CD1c-positive myeloid dendritic cell (primary cell): ENCODE data around the gene HOXD4.

Experiments
- DNase-seq: peaks from one replicate; pipeline ENCODE4 v3.0.0-alpha.2; 2016; ENCODE audit errors: extremely low spot score

The HOXD4 gene

GRCh38 chr2:176156807-176157498, 5.6 kb downstream of the HOXD4 start, which contains the start of gene HOXD3:
TSS of gene HOXD3 (plus strand) at chr2:176157307. CDS start at chr2:176169115, 11,808 bp downstream.
- no peak for DNase-seq

- DNase-seq, result no peak
These were observed 6.3 kb downstream of the HOXD4 start for GRCh38 chr2:176157499-176158185.

- no peak for DNase-seq
These were observed 6.8 kb downstream of the HOXD4 start for GRCh38 chr2:176158186-176158591.

- no peak for DNase-seq
These were observed 7.7 kb downstream of the HOXD4 start for GRCh38 chr2:176158855-176159662.

GRCh38 chr2:176159663-176160250, 8.4 kb downstream of the HOXD4 start:
- DNase-seq, result no peak

- DNase-seq, result no peak
These were observed 9.1 kb downstream of the HOXD4 start for GRCh38 chr2:176160251-176160985.

- no peak for DNase-seq
These were observed 9.9 kb downstream of the HOXD4 start for GRCh38 chr2:176160986-176161824.

GRCh38 chr2:176161825-176162626, 10.7 kb downstream of the HOXD4 start:
- no peak for DNase-seq

GRCh38 chr2:176162911-176163671, 11.7 kb downstream of the HOXD4 start:
- DNase-seq, result no peak

GRCh38 chr2:176163672-176164056, 12.3 kb downstream of the HOXD4 start:
- no peak for DNase-seq

GRCh38 chr2:176164201-176164600, 12.9 kb downstream of the HOXD4 start:
- DNase-seq, result no peak

GRCh38 chr2:176164611-176165369, 13.4 kb downstream of the HOXD4 start:
- DNase-seq, result no peak

GRCh38 chr2:176165370-176166050, 14.2 kb downstream of the HOXD4 start:
- DNase-seq, result no peak

GRCh38 chr2:176166272-176166671, 14.9 kb downstream of the HOXD4 start:
- no peak for DNase-seq

GRCh38 chr2:176167398-176167797, 16.0 kb downstream of the HOXD4 start:
- no peak for DNase-seq

GRCh38 chr2:176169181-176169580, 17.8 kb downstream of the HOXD4 start:
- DNase-seq, result no peak

GRCh38 chr2:176169711-176170110, 18.4 kb downstream of the HOXD4 start:
- no peak for DNase-seq
